IPS-NIHi7 (cell line): ENCODE results near the gene SYNGR4.

Experiments
- DNase-seq: peaks from one replicate; pipeline ENCODE4 v3.0.0; 2012; ENCODE audit warnings: mixed read lengths; ENCODE audit errors: extremely low spot score

The SYNGR4 gene

GRCh38 chr19:48396016-48396823, 32.1 kb downstream of the SYNGR4 start:
- no peak for DNase-seq

- DNase-seq: no peak
These were observed 32.6 kb downstream of the SYNGR4 start for GRCh38 chr19:48396824-48397176.

GRCh38 chr19:48397263-48398101, 33.3 kb downstream of the SYNGR4 start:
- DNase-seq: no peak

- DNase-seq: no peak
These were observed 33.9 kb downstream of the SYNGR4 start for GRCh38 chr19:48398102-48398374.

GRCh38 chr19:48398375-48399235, 34.4 kb downstream of the SYNGR4 start:
- DNase-seq: peak; percentile 92

GRCh38 chr19:48400018-48400742, 36.0 kb downstream of the SYNGR4 start:
- peak; percentile 75 for DNase-seq

GRCh38 chr19:48401287-48401686, 37.1 kb downstream of the SYNGR4 start:
- no peak for DNase-seq

- peak; percentile 80 for DNase-seq
These were observed 39.4 kb downstream of the SYNGR4 start for GRCh38 chr19:48403606-48404005.

GRCh38 chr19:48405010-48405659, 41.0 kb downstream of the SYNGR4 start:
- no peak for DNase-seq

- DNase-seq: no peak
These were observed 41.7 kb downstream of the SYNGR4 start for GRCh38 chr19:48405850-48406249.

- no peak for DNase-seq
These were observed 49.9 kb downstream of the SYNGR4 start for GRCh38 chr19:48413879-48414587.

- DNase-seq: peak; percentile 71
These were observed 51.2 kb downstream of the SYNGR4 start for GRCh38 chr19:48415395-48415794.

GRCh38 chr19:48415806-48416221, 51.6 kb downstream of the SYNGR4 start:
- no peak for DNase-seq

GRCh38 chr19:48417421-48417820, 53.3 kb downstream of the SYNGR4 start:
- DNase-seq: no peak

- no peak for DNase-seq
These were observed 54.3 kb downstream of the SYNGR4 start for GRCh38 chr19:48418317-48419064.

- DNase-seq: peak; percentile 77
These were observed 55.2 kb downstream of the SYNGR4 start for GRCh38 chr19:48419158-48419920.

GRCh38 chr19:48421548-48421947, 57.4 kb downstream of the SYNGR4 start:
- no peak for DNase-seq

- peak; percentile 75 for DNase-seq
These were observed 60.6 kb downstream of the SYNGR4 start for GRCh38 chr19:48424694-48425219.
